Measurements from ENCODE around the gene TULP1.

TULP1 gene

DNA sequence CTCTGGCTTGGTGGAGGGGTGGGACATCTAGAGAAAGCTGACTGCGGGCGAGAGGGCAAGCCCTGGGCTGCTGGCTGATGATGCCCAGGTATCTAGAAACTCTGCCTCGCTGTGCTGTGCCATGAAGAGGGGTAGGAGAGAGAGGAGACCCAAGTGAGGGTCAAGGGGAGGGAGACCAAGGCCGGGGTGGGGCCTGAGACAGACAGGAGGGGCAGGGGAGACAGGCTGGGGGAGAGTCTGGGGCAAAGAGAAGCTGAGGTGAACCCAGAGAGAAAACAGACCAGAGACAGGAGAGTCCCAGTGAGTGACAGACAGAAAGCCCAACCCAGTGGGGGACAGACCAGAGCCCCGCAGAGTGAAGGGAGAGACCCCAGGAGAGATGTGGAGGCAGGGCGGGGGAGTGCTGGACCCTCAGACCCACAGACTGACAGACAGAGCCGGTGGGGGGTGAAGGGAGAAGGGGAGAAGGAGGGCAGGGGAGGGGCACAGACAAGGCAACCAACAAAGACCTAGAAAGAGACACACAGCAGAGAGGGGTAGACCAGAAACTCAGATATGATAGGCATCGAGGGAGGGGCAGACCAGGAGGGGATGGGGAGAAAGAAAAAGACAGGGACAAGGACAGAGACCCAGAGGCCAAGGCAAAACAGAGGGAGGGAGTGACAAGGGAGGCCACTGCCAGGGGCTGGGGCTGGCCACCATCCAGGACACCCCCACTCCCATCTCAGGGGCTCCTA, 21.7 kb downstream of the TULP1 start:
- in situ Hi-C loops (cut with MboI; ENCODE audit: low pct_unique_long_range_greater_than_20kb, low sequenced_read_pairs, unreplicated experiment) = no loop called here
- TF ChIP-seq, protein P1, sequence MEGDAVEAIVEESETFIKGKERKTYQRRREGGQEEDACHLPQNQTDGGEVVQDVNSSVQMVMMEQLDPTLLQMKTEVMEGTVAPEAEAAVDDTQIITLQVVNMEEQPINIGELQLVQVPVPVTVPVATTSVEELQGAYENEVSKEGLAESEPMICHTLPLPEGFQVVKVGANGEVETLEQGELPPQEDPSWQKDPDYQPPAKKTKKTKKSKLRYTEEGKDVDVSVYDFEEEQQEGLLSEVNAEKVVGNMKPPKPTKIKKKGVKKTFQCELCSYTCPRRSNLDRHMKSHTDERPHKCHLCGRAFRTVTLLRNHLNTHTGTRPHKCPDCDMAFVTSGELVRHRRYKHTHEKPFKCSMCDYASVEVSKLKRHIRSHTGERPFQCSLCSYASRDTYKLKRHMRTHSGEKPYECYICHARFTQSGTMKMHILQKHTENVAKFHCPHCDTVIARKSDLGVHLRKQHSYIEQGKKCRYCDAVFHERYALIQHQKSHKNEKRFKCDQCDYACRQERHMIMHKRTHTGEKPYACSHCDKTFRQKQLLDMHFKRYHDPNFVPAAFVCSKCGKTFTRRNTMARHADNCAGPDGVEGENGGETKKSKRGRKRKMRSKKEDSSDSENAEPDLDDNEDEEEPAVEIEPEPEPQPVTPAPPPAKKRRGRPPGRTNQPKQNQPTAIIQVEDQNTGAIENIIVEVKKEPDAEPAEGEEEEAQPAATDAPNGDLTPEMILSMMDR (IDR thresholded peaks at IDR 0.05; ENCODE audit: extremely low read depth, insufficient read depth, missing control alignments) = no peak
- no peak for DNase-seq (ENCODE audit: low spot score)

DNA sequence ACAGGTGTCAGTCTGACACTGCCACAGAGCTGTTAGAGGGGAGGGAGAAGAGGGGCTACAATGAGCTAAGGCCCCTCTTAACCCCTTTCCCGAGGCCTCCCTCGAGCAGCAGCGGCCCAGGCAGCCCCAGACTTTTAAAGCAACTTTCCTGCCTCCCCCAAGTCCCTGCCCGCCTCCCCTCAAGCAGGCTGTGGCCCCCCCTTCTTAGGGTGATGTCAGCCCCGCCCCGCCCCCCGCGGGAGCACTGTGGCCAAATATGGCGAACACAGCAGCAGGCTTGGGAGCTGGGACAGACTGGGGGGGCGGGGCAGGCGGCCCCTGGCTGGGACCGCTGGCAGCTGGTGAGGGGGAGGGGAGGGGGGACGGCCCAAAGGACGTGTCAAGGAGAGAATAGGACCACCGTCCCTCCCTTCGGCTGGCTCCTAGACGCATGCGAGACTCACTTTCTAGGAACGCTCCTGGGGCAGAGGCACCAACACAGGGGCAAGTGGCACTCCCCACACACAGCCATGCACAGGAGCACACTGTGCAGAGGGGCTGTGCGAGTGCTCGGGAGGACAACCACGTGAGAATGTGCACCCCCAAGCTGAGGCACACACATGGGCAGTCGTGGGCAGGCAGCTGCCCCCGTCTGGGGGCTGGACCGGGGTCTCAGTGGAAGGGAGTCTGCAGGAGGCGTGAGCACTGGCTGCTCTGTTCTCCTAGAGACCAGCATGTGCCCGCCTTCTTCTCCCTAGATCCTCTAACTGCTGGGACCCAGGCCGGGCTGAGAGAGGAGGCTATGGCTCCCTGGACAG, 22.5 kb downstream of the TULP1 start:
- no peak for DNase-seq (ENCODE audit: low spot score)
- TF ChIP-seq, protein P1 (IDR thresholded peaks at IDR 0.05; ENCODE audit: extremely low read depth, insufficient read depth, missing control alignments) = no peak

GRCh38 chr6:35489066-35489465, 23.6 kb downstream of the TULP1 start:
- in situ Hi-C loops (cut with MboI; ENCODE audit: low pct_unique_long_range_greater_than_20kb, low sequenced_read_pairs, unreplicated experiment) = no loop called here
- DNase-seq (ENCODE audit: low spot score) = no peak
- TF ChIP-seq, protein P1 (IDR thresholded peaks at IDR 0.05; ENCODE audit: extremely low read depth, insufficient read depth, missing control alignments) = no peak

More for the DNA sequence above, 22.5 kb downstream of the TULP1 start:
- in situ Hi-C loops (cut with MboI; ENCODE audit: low pct_unique_long_range_greater_than_20kb, low sequenced_read_pairs, unreplicated experiment) = no loop called here

- TF ChIP-seq, protein P1 (IDR thresholded peaks at IDR 0.05; ENCODE audit: extremely low read depth, insufficient read depth, missing control alignments) = no peak
- in situ Hi-C loops (cut with MboI; ENCODE audit: low pct_unique_long_range_greater_than_20kb, low sequenced_read_pairs, unreplicated experiment) = no loop called here
- no peak for DNase-seq (ENCODE audit: low spot score)
Observed at GRCh38 chr6:35488517-35488862, 24.2 kb downstream of the TULP1 start.

GRCh38 chr6:35487658-35488516, 24.8 kb downstream of the TULP1 start:
- TF ChIP-seq, protein P1 (IDR thresholded peaks at IDR 0.05; ENCODE audit: extremely low read depth, insufficient read depth, missing control alignments) = no peak
- DNase-seq (ENCODE audit: low spot score) = no peak
- in situ Hi-C loops (cut with MboI; ENCODE audit: low pct_unique_long_range_greater_than_20kb, low sequenced_read_pairs, unreplicated experiment) = no loop called here

Measured in GM13977 (cell line).